IMR-90 (cell line): ENCODE results near the gene STOML1. TPM values are rescaled to one million over a fixed set of nuclear protein-coding genes. Genes with fewer than 3 reads are reported as not detected.

ENCODE experiments used
- ATAC-seq: fragments of 200-7000 bp; cut with Tn5 transposase; 2 replicates; pipeline ENCODE4 v1.9.1; 2020; ENCODE audit warnings: low read depth, mild to moderate bottlenecking, moderate library complexity
- BruUV-seq: library from RNA; stranded (reverse); fragments of 400-500 nt; replicated peaks from 2 replicates; lab custom pipeline; 2021; lab: Mats Ljungman, UMichigan
- CTCF ChIA-PET: fragments of 300-600 bp; formaldehyde crosslinking; extraction: SDS; loops from one replicate; lab custom pipeline; 2021; ENCODE audit warnings: antibody characterized with exemption; lab: Yijun Ruan, JAX
- POLR2A ChIA-PET: fragments of 300-600 bp; sonication (Branson Sonifier 250); formaldehyde crosslinking; loops from one replicate; lab custom pipeline; 2022; ENCODE audit warnings: antibody characterized with exemption; ENCODE audit not compliant: unreplicated experiment; lab: Charles Lee
- DNase-seq: peaks from one replicate; pipeline ENCODE4 v3.0.0; 2013
- H2AFZ ChIP-seq: replicated peaks from 2 replicates; pipeline ENCODE3; 2013; ENCODE audit warnings: low read length, mild to moderate bottlenecking; ENCODE audit not compliant: poor library complexity
- H2AK5ac ChIP-seq: 2 replicates; pipeline ENCODE4 v1.6.1; 2013; ENCODE audit warnings: low read depth, low read length, inconsistent platforms
- H2AK9ac ChIP-seq: replicated peaks from 2 replicates; pipeline ENCODE3; 2013; ENCODE audit warnings: mild to moderate bottlenecking, low read depth, low read length, moderate library complexity; ENCODE audit not compliant: poor library complexity
- H2BK120ac ChIP-seq: 2 replicates; pipeline ENCODE4 v1.6.1; 2013; ENCODE audit warnings: low read depth, low read length, inconsistent platforms
- H2BK15ac ChIP-seq: 3 replicates; pipeline ENCODE4 v1.6.1; 2013; ENCODE audit warnings: low read depth, low read length, inconsistent platforms
- H2BK20ac ChIP-seq: 2 replicates; pipeline ENCODE4 v1.6.1; 2013; ENCODE audit warnings: low read depth, mild to moderate bottlenecking, inconsistent platforms, low read length, moderate library complexity
- H2BK5ac ChIP-seq: 2 replicates; pipeline ENCODE4 v1.6.1; 2013; ENCODE audit warnings: mild to moderate bottlenecking, low read depth, low read length, inconsistent platforms; ENCODE audit not compliant: poor library complexity, severe bottlenecking
- H3K14ac ChIP-seq: replicated peaks from 2 replicates; pipeline ENCODE4 v1.6.1; 2013; ENCODE audit warnings: low read depth, low read length, inconsistent platforms
- H3K18ac ChIP-seq: 2 replicates; pipeline ENCODE4 v1.6.1; 2013; ENCODE audit warnings: low read depth, low read length, control low read depth
- H3K23ac ChIP-seq: 2 replicates; pipeline ENCODE4 v1.6.1; 2013; ENCODE audit warnings: low read depth, low read length, inconsistent platforms
- H3K27ac ChIP-seq: 2 replicates; pipeline ENCODE4 v1.5.1; 2013; ENCODE audit warnings: mild to moderate bottlenecking, control low read depth, low read length; ENCODE audit not compliant: insufficient read depth
- H3K27me3 ChIP-seq: 2 replicates; pipeline ENCODE4 v1.6.1; 2013; ENCODE audit warnings: low read length; ENCODE audit not compliant: control insufficient read depth, insufficient read depth
- H3K36me3 ChIP-seq: 2 replicates; pipeline ENCODE4 v1.6.1; 2013; ENCODE audit warnings: low read length, mixed read lengths; ENCODE audit not compliant: control insufficient read depth, insufficient read depth
- H3K4ac ChIP-seq: 2 replicates; pipeline ENCODE4 v1.6.1; 2013; ENCODE audit warnings: low read depth, low read length, inconsistent platforms
- H3K4me1 ChIP-seq: 2 replicates; pipeline ENCODE4 v1.6.1; 2013; ENCODE audit warnings: low read length, mixed read lengths; ENCODE audit not compliant: control insufficient read depth, insufficient read depth
- H3K4me2 ChIP-seq: 2 replicates; pipeline ENCODE4 v1.6.1; 2013; ENCODE audit warnings: low read depth, mild to moderate bottlenecking, control low read depth, low read length, moderate library complexity
- H3K4me3 ChIP-seq: 2 replicates; pipeline ENCODE4 v1.5.1; 2013; ENCODE audit warnings: low read depth, mild to moderate bottlenecking, control low read depth, low read length, moderate library complexity; ENCODE audit not compliant: insufficient read depth
- H3K56ac ChIP-seq: 2 replicates; pipeline ENCODE4 v1.6.1; 2013; ENCODE audit warnings: low read length, inconsistent platforms; ENCODE audit not compliant: insufficient read depth; ENCODE audit errors: extremely low read depth
- H3K79me1 ChIP-seq, 2 experiments: 2 replicates each; pipeline ENCODE4 v1.6.1; 2013; ENCODE audit warnings: low read length in 2 of 2, inconsistent platforms in 1 of 2, low read depth in 1 of 2
- H3K9ac ChIP-seq: 2 replicates; pipeline ENCODE4 v1.6.1; 2013; ENCODE audit warnings: low read depth, low read length, control low read depth
- H3K9me1 ChIP-seq: 2 replicates; pipeline ENCODE4 v1.6.1; 2013; ENCODE audit warnings: low read length, inconsistent platforms; ENCODE audit not compliant: insufficient read depth
- H3K9me3 ChIP-seq: 2 replicates; pipeline ENCODE4 v1.6.1; 2013; ENCODE audit warnings: low read length; ENCODE audit not compliant: control insufficient read depth, insufficient read depth
- H4K20me1 ChIP-seq: 2 replicates; pipeline ENCODE4 v1.6.1; 2013; ENCODE audit warnings: low read length, inconsistent platforms; ENCODE audit not compliant: insufficient read depth
- H4K5ac ChIP-seq: 2 replicates; pipeline ENCODE4 v1.6.1; 2013; ENCODE audit warnings: mild to moderate bottlenecking, low read depth, low read length, control low read depth
- H4K8ac ChIP-seq, 2 experiments: 2 replicates each; pipeline ENCODE4 v1.6.1; 2013; ENCODE audit warnings: low read depth in 2 of 2, low read length in 2 of 2, control low read depth in 1 of 2, inconsistent platforms in 1 of 2
- H4K91ac ChIP-seq: 2 replicates; pipeline ENCODE4 v1.6.1; 2013; ENCODE audit warnings: low read depth, low read length, inconsistent platforms; ENCODE audit not compliant: insufficient read depth
- BHLHE40 ChIP-seq: fragments of 150-350 bp; IDR thresholded peaks from 2 replicates; pipeline ENCODE4 v1.6.1; 2016; ENCODE audit warnings: mild to moderate bottlenecking, low read depth, low read length
- CEBPB ChIP-seq: IDR thresholded peaks from 2 replicates; pipeline ENCODE4 v1.6.1; 2012; ENCODE audit warnings: low read depth, low read length, improper control_type of control experiment
- CHD1 ChIP-seq: IDR thresholded peaks from 2 replicates; pipeline ENCODE4 v1.6.1; 2012; ENCODE audit warnings: low read depth, low read length, improper control_type of control experiment
- FOS ChIP-seq: fragments of 150-350 bp; IDR thresholded peaks from 2 replicates; pipeline ENCODE4 v1.6.1; 2016; ENCODE audit warnings: low read depth, low read length
- MAFK ChIP-seq: IDR thresholded peaks from 2 replicates; pipeline ENCODE4 v1.6.1; 2012; ENCODE audit warnings: low read depth, low read length, improper control_type of control experiment
- MAZ ChIP-seq: IDR thresholded peaks from 2 replicates; pipeline ENCODE4 v1.6.1; 2012; ENCODE audit warnings: low read depth, mild to moderate bottlenecking, low read length, improper control_type of control experiment, moderate library complexity, borderline replicate concordance
- MXI1 ChIP-seq: IDR thresholded peaks from 2 replicates; pipeline ENCODE4 v1.6.1; 2012; ENCODE audit warnings: low read depth, mild to moderate bottlenecking, low read length, moderate library complexity, borderline replicate concordance
- NFE2L2 ChIP-seq: fragments of 150-350 bp; IDR thresholded peaks from 2 replicates; pipeline ENCODE4 v1.6.1; 2016; ENCODE audit warnings: low read depth, mild to moderate bottlenecking, low read length
- POLR2A ChIP-seq: IDR thresholded peaks from 2 replicates; pipeline ENCODE4 v1.6.1; 2012; ENCODE audit warnings: mild to moderate bottlenecking, low read depth, low read length
- RAD21 ChIP-seq: IDR thresholded peaks from 2 replicates; pipeline ENCODE4 v1.6.1; 2012; ENCODE audit warnings: low read length, improper control_type of control experiment
- RCOR1 ChIP-seq: IDR thresholded peaks from 2 replicates; pipeline ENCODE4 v1.6.1; 2012; ENCODE audit warnings: mild to moderate bottlenecking, low read length, improper control_type of control experiment; ENCODE audit not compliant: insufficient replicate concordance
- RFX5 ChIP-seq: IDR thresholded peaks from 2 replicates; pipeline ENCODE4 v1.8.0; 2012; ENCODE audit warnings: low read depth, mild to moderate bottlenecking, low read length, moderate library complexity
- WGBS, 2 experiments: methylation state at CpG; one replicate each; pipeline versions ENCODE4 v1.1.5 to v1.1.7; 2013; ENCODE audit warnings: missing lambda C conversion rate in 2 of 2; ENCODE audit not compliant: insufficient read length in 1 of 2; ENCODE audit errors: extremely low coverage in 2 of 2; 5-methylcytosine and 5-hydroxymethylcytosine counted together
- dilution Hi-C: fragments of 300-500 bp; cut with HindIII; formaldehyde crosslinking; loops from one replicate; pipeline ENCODE4 v1.14.3; 2018; ENCODE audit warnings: low sequenced_read_pairs; ENCODE audit not compliant: unreplicated experiment
- in situ Hi-C: fragments of 300-500 bp; cut with MboI; formaldehyde crosslinking; loops from 3 replicates; pipeline ENCODE4 v1.14.3; 2019; ENCODE audit warnings: low sequenced_read_pairs, inconsistent platforms, mixed read lengths
- intact Hi-C: fragments of 100-400 bp; cut with micrococcal nuclease; formaldehyde crosslinking; loops from 2 replicates; pipeline ENCODE4 v1.10.0; 2022
- polyA plus RNA-seq, 3 experiments: library from polyadenylated mRNA; depleted of rRNA; stranded (reverse); fragments of >200 nt; gene quantifications; 2 replicates each; pipeline ENCODE4 v1.2.3, GENCODE V29; 2012; ENCODE audit warnings: low replicate concordance in 1 of 3
- total RNA-seq: library from RNA; depleted of rRNA; stranded (reverse); fragments of >200 nt; gene quantifications from 2 replicates; pipeline ENCODE4 v1.2.3, GENCODE V29; 2012
- TF ChIP-seq, protein P1 (sequence below): conservative IDR thresholded peaks from 2 replicates; pipeline ENCODE4 v1.5.1; 2012; ENCODE audit warnings: mild to moderate bottlenecking, low read depth, low read length, improper control_type of control experiment
- TF ChIP-seq, protein P2 (sequence below): fragments of 150-350 bp; IDR thresholded peaks from 2 replicates; pipeline ENCODE4 v1.6.1; 2017; ENCODE audit warnings: mild to moderate bottlenecking, antibody characterized with exemption, low read length, low read depth

The STOML1 gene
- total and polyA plus RNA-seq, 2 of the 4 experiments (the other 2 are of a cell fraction): 11.8 to 21.2 TPM

DNA sequence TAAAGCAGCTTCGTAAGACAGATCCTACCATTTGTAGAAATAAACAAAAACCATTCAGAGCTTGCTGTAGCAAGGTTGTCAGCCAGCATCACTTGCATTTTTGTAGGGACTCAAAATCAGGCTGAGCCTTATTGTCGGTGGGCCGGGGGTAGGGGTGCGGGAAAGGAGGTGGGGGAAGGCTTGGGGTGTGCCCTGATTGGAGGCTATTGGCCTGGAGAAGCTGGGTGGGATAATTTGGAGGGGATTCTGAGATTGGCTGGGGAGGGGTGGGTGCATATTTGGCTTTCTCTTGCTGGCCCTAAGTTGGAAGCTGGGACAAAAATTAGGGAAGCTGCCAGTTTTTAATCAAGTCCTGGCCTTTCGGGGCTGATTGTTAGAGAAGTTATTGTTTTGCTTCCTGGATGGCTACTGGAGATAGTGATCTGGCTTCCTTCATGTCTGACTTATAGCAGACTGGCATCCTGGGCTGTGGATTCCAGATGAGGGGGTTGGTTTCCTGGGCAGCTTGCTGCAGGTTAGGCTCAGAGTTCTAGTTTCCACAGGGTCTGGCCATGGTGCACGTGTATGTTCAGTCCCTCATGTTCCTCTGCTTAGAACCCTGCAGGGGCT is 22.8 kb downstream of the STOML1 start:
- Histone ChIP-seq H2BK15ac (no peak overlapping the region), H3K14ac (no peak overlapping the region), H3K4me3 (no peak overlapping the region), H3K9me3 (no peaks in the 10 kb centered on the region), H2AK5ac (no peak overlapping the region), H2BK120ac (no peak overlapping the region), H3K79me1 (no peaks in the 10 kb centered on the region), H3K4me1 (peaks cover 11% of the 10 kb centered on the region), H2AK9ac (no peak overlapping the region), H3K4me2 (no peak overlapping the region), H3K27me3 (no peaks in the 10 kb centered on the region), H2BK20ac (no peak overlapping the region), H4K5ac (no peak overlapping the region), H3K18ac (no peak overlapping the region), H3K36me3 (no peaks in the 10 kb centered on the region), H4K8ac (no peak overlapping the region), H4K20me1 (no peaks in the 10 kb centered on the region), H3K9ac (no peak overlapping the region), H3K9me1 (peaks cover 6% of the 10 kb centered on the region), H3K56ac (no peak overlapping the region), H3K4ac (no peak overlapping the region), H2AFZ (no peak overlapping the region), H3K23ac (no peak overlapping the region), H3K27ac (no peak overlapping the region), H2BK5ac (no peak overlapping the region), H4K91ac (no peak overlapping the region)
- in situ Hi-C loops (no loop called here), intact Hi-C loops (no loop called here), dilution Hi-C loops (no loop called here)
- POLR2A ChIA-PET: no interaction called here
- CTCF ChIA-PET: interaction anchor here (1.4 kb wide), 1 partner anchor 18 kb away, joined by 5 read pairs; no protein-coding TSS in a partner anchor
- 62% methylated on average over 3 of the region's 6 CpGs; no CpG with 5 or more reads in 1 of the 2 experiments for WGBS, 2 experiments
- no TSS peak for BruUV-seq
- no peak for DNase-seq
- TF ChIP-seq MAZ (no peak), CEBPB (no peak), RCOR1 (no peak), MXI1 (no peak), FOS (no peak), BHLHE40 (no peak), MAFK (no peak), CHD1 (no peak), RFX5 (no peak), RAD21 (no peak), NFE2L2 (no peak), POLR2A (no peak)
- TF ChIP-seq, protein P1, sequence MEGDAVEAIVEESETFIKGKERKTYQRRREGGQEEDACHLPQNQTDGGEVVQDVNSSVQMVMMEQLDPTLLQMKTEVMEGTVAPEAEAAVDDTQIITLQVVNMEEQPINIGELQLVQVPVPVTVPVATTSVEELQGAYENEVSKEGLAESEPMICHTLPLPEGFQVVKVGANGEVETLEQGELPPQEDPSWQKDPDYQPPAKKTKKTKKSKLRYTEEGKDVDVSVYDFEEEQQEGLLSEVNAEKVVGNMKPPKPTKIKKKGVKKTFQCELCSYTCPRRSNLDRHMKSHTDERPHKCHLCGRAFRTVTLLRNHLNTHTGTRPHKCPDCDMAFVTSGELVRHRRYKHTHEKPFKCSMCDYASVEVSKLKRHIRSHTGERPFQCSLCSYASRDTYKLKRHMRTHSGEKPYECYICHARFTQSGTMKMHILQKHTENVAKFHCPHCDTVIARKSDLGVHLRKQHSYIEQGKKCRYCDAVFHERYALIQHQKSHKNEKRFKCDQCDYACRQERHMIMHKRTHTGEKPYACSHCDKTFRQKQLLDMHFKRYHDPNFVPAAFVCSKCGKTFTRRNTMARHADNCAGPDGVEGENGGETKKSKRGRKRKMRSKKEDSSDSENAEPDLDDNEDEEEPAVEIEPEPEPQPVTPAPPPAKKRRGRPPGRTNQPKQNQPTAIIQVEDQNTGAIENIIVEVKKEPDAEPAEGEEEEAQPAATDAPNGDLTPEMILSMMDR: no peak
- TF ChIP-seq, protein P2, sequence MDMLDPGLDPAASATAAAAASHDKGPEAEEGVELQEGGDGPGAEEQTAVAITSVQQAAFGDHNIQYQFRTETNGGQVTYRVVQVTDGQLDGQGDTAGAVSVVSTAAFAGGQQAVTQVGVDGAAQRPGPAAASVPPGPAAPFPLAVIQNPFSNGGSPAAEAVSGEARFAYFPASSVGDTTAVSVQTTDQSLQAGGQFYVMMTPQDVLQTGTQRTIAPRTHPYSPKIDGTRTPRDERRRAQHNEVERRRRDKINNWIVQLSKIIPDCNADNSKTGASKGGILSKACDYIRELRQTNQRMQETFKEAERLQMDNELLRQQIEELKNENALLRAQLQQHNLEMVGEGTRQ: no peak
- ATAC-seq: no peak
